HEK293 (cell line): Measurements from ENCODE around the gene PCNX3.

Experiments
- CTCF ChIA-PET: fragments of 350-600 bp; formaldehyde crosslinking; extraction: SDS; loops from one replicate; lab custom pipeline; 2021; ENCODE audit warnings: antibody characterized with exemption; lab: Yijun Ruan, JAX
- POLR2A ChIA-PET: fragments of 300-600 bp; formaldehyde crosslinking; extraction: SDS; loops from one replicate; lab custom pipeline; 2020; ENCODE audit warnings: antibody characterized with exemption, inconsistent platforms; lab: Yijun Ruan, JAX
- H3K27ac ChIP-seq: fragments of 200-500 bp; sonication (Bioruptor generic); 2 replicates; pipeline ENCODE4 v1.5.1; 2014; ENCODE audit warnings: low read depth, low read length, control low read depth, inconsistent platforms; ENCODE audit errors: extremely low read depth
- H3K36me3 ChIP-seq, 2 experiments: fragments of 200-500 bp in 1 of 2; sonication (Bioruptor generic) in 1 of 2; 1 replicate in 1 of 2; 2 replicates in 1 of 2; pipeline ENCODE4 v1.5.1; 2014 to 2017; ENCODE audit warnings: inconsistent platforms in 2 of 2, low read length in 2 of 2; ENCODE audit not compliant: control insufficient read depth in 2 of 2, insufficient read depth in 1 of 2
- H3K4me1 ChIP-seq: fragments of 200-500 bp; sonication (Bioruptor generic); 2 replicates; pipeline ENCODE4 v1.5.1; 2014; ENCODE audit warnings: mild to moderate bottlenecking, low read length, inconsistent platforms; ENCODE audit not compliant: control insufficient read depth, insufficient read depth
- H3K4me3 ChIP-seq: 2 replicates; pipeline ENCODE4 v1.5.1; 2011; ENCODE audit warnings: low read depth, mild to moderate bottlenecking, control low read depth, low read length, moderate library complexity
- H3K9me3 ChIP-seq: fragments of 200-500 bp; sonication (Bioruptor generic); 2 replicates; pipeline ENCODE4 v1.5.1; 2014; ENCODE audit warnings: low read depth, low read length, inconsistent platforms; ENCODE audit not compliant: control insufficient read depth, insufficient read depth
- EGR2 ChIP-seq: fragments of 450-650 bp; formaldehyde crosslinking; IDR thresholded peaks from 2 replicates; pipeline ENCODE4 v1.5.1; 2016; ENCODE audit warnings: low read depth, missing biosample characterization, missing genetic modification characterization
- GLIS1 ChIP-seq: fragments of 450-650 bp; formaldehyde crosslinking; IDR thresholded peaks from 2 replicates; pipeline ENCODE4 v1.5.1; 2016; ENCODE audit warnings: missing biosample characterization, missing genetic modification characterization
- KLF1 ChIP-seq: fragments of 450-650 bp; formaldehyde crosslinking; IDR thresholded peaks from 2 replicates; pipeline ENCODE4 v1.5.1; 2016; ENCODE audit warnings: missing biosample characterization, missing genetic modification characterization
- KLF8 ChIP-seq: fragments of 450-650 bp; formaldehyde crosslinking; IDR thresholded peaks from 2 replicates; pipeline ENCODE4 v1.5.1; 2016; ENCODE audit warnings: missing biosample characterization, missing genetic modification characterization
- OSR2 ChIP-seq: fragments of 450-650 bp; formaldehyde crosslinking; IDR thresholded peaks from 2 replicates; pipeline ENCODE4 v1.5.1; 2016; ENCODE audit warnings: missing biosample characterization, missing genetic modification characterization
- SP2 ChIP-seq: fragments of 450-650 bp; formaldehyde crosslinking; IDR thresholded peaks from 2 replicates; pipeline ENCODE4 v1.5.1; 2016; ENCODE audit warnings: missing biosample characterization, missing genetic modification characterization
- SP3 ChIP-seq: fragments of 450-650 bp; formaldehyde crosslinking; IDR thresholded peaks from 2 replicates; pipeline ENCODE4 v1.5.1; 2016; ENCODE audit warnings: missing biosample characterization, missing genetic modification characterization
- ZBTB20 ChIP-seq: fragments of 450-650 bp; formaldehyde crosslinking; IDR thresholded peaks from 2 replicates; pipeline ENCODE4 v1.5.1; 2016; ENCODE audit warnings: missing biosample characterization, missing genetic modification characterization
- ZNF133 ChIP-seq: fragments of 450-650 bp; formaldehyde crosslinking; IDR thresholded peaks from 2 replicates; pipeline ENCODE4 v1.5.1; 2016; ENCODE audit warnings: missing biosample characterization, missing genetic modification characterization
- ZNF138 ChIP-seq: fragments of 450-650 bp; formaldehyde crosslinking; IDR thresholded peaks from 2 replicates; pipeline ENCODE4 v1.5.1; 2016; ENCODE audit warnings: missing biosample characterization, missing genetic modification characterization, borderline replicate concordance
- ZNF140 ChIP-seq: fragments of 450-650 bp; formaldehyde crosslinking; IDR thresholded peaks from 2 replicates; pipeline ENCODE4 v1.5.1; 2016; ENCODE audit warnings: missing biosample characterization, missing genetic modification characterization
- ZNF366 ChIP-seq: fragments of 450-650 bp; formaldehyde crosslinking; conservative IDR thresholded peaks from 2 replicates; pipeline ENCODE4 v1.5.1; 2016; ENCODE audit warnings: missing biosample characterization, missing genetic modification characterization
- TF ChIP-seq, protein P1 (sequence below): fragments of 450-650 bp; formaldehyde crosslinking; IDR thresholded peaks from 2 replicates; pipeline ENCODE4 v1.5.1; 2016; ENCODE audit warnings: missing biosample characterization, missing genetic modification characterization
- TF ChIP-seq, protein P2 (sequence below): fragments of 450-650 bp; formaldehyde crosslinking; IDR thresholded peaks from 2 replicates; pipeline ENCODE4 v1.5.1; 2016; ENCODE audit warnings: missing biosample characterization, missing genetic modification characterization, low read depth
- TF ChIP-seq, protein P3 (sequence below): fragments of 450-650 bp; formaldehyde crosslinking; IDR thresholded peaks from 2 replicates; pipeline ENCODE4 v1.5.0; 2017; ENCODE audit warnings: missing biosample characterization, missing genetic modification characterization, borderline replicate concordance
- TF ChIP-seq, protein P4 (sequence below): fragments of 450-650 bp; formaldehyde crosslinking; IDR thresholded peaks from 2 replicates; pipeline ENCODE4 v1.5.1; 2016; ENCODE audit warnings: missing biosample characterization, missing genetic modification characterization

PCNX3 gene

DNA sequence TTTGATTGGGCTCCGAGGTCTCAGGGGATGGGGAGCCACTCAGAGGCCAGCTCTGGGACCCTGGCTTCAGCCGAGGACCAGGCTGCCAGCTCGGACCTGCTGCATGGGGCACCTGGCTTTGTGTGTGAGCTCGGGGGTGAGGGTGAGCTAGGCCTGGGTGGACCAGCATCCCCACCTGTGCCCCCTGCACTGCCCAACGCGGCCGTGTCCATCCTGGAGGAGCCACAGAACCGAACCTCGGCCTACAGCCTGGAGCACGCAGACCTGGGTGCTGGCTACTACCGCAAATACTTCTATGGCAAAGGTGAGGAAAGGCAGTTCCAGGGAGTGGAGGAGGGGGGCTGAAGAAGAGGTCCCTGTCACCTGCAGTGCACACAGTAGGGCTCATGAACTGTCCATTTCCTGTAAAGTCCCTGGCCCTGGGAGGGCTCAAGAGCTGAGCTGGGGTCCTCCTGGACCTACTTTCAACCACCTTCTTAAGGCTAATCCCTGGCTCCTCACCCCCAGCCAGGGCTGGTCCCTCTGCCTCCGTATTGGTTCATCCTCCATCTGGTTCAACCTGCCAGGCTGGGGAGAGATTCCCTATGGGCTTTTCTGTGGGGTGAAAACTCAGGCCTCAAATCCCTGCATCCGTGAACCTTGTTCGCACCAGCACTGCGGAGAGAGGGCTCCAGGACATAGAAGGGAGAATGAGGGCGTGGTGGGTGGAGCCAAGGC, 25.9 kb downstream of the PCNX3 start:
- ChIA-PET CTCF (interaction anchor here (0.6 to 0.8 kb wide), 3 partner anchors 87 to 138 kb away, joined by 3 read pairs; no protein-coding TSS in a partner anchor), POLR2A (interaction anchor here (1.3 to 2.0 kb wide), 3 partner anchors 10 to 26 kb away, joined by 4 to 9 read pairs (median 5); partner anchors contain the start of gene PCNX3)
- Histone ChIP-seq H3K4me3 (no peak overlapping the region), H3K4me1 (no peaks in the 10 kb centered on the region), H3K27ac (no peak overlapping the region), H3K36me3 (peaks cover 0 to 48% of the 10 kb centered on the region in 2 experiments; a peak in 1 of 3 replicates), H3K9me3 (no peaks in the 10 kb centered on the region)
- TF ChIP-seq ZNF138 (tag by site-specific recombination) (no peak), ZNF366 (tag by site-specific recombination) (no peak)
- TF ChIP-seq, protein P1, sequence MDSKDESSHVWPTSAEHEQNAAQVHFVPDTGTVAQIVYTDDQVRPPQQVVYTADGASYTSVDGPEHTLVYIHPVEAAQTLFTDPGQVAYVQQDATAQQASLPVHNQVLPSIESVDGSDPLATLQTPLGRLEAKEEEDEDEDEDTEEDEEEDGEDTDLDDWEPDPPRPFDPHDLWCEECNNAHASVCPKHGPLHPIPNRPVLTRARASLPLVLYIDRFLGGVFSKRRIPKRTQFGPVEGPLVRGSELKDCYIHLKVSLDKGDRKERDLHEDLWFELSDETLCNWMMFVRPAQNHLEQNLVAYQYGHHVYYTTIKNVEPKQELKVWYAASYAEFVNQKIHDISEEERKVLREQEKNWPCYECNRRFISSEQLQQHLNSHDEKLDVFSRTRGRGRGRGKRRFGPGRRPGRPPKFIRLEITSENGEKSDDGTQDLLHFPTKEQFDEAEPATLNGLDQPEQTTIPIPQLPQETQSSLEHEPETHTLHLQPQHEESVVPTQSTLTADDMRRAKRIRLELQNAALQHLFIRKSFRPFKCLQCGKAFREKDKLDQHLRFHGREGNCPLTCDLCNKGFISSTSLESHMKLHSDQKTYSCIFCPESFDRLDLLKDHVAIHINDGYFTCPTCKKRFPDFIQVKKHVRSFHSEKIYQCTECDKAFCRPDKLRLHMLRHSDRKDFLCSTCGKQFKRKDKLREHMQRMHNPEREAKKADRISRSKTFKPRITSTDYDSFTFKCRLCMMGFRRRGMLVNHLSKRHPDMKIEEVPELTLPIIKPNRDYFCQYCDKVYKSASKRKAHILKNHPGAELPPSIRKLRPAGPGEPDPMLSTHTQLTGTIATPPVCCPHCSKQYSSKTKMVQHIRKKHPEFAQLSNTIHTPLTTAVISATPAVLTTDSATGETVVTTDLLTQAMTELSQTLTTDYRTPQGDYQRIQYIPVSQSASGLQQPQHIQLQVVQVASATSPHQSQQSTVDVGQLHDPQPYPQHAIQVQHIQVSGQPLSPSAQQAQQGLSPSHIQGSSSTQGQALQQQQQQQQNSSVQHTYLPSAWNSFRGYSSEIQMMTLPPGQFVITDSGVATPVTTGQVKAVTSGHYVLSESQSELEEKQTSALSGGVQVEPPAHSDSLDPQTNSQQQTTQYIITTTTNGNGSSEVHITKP (tag by site-specific recombination) = peak; percentile 44

DNA sequence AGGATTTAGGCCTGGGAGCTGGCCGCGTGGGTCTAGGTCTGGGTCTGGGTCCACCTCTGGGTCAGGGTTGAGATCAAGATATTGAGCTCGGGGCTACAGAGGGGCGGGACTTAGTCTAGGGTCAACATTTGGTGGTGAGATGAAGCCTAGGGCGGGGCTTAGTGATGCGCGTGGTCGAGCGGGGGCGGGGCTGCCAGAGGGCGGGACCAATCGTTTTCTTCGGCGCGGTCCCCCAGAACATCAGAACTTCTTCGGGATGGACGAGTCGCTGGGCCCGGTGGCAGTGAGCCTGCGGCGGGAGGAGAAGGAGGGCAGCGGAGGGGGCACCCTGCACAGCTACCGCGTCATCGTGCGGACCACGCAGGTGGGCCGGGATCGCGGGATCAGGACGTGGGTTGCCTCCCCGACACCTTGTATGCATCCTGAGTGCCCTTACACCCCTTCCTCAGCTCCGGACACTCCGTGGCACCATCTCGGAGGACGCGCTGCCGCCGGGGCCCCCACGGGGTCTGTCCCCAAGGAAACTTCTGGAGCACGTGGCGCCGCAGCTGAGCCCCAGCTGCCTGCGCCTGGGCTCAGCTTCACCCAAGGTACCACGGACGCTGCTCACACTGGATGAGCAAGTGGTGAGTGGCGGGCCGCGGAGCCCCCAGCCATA, 26.6 kb downstream of the PCNX3 start:
- no peak overlapping the region for H3K4me3 ChIP-seq
- no peaks in the 10 kb centered on the region for H3K9me3 ChIP-seq
- 0 out of 2 replicates have a peak, but pooled peaks have one; percentile 37 for TF ChIP-seq KLF8
- no peak for TF ChIP-seq ZNF133 (tag by site-specific recombination)
- TF ChIP-seq SP2 = peak; percentile 41
- H3K36me3 ChIP-seq = peaks cover 0 to 42% of the 10 kb centered on the region in 2 experiments; a peak in 1 of 3 replicates
- no peak overlapping the region for H3K27ac ChIP-seq
- ChIA-PET CTCF (interaction anchor here (0.7 to 0.8 kb wide), 3 partner anchors 16 to 138 kb away, joined by 3 to 6 read pairs (median 3); no protein-coding TSS in a partner anchor), POLR2A (interaction anchor here (0.6 to 2.0 kb wide), 4 partner anchors 10 to 498 kb away, joined by 4 to 9 read pairs (median 4); partner anchors contain the start of gene PCNX3)
- H3K4me1 ChIP-seq = no peaks in the 10 kb centered on the region

DNA sequence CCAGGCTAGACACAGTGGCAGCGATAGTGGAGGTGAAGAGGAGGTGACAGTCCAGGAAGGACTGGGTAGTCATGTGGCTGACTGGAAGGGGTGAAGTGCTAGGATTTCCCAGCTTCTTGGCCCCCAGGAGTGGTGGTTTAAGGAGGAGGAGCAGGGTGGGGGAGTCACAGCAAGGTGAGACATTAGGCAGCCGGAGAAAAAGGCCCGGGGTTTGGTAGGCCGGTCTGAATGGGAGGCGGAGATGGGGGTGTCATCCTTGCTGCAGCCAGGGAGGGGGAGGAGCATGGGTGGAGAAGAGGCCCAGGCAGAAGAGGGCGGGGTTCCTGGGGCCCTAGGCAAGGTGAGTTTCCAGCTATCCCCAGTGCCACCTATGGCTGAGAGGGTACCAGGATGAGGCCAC, 28.4 kb downstream of the PCNX3 start:
- H3K27ac ChIP-seq = no peak overlapping the region
- CTCF ChIA-PET = interaction anchor here (0.7 to 1.2 kb wide), 2 partner anchors 379 to 446 kb away, joined by 4 to 5 read pairs; no protein-coding TSS in a partner anchor
- no peak overlapping the region for H3K4me3 ChIP-seq
- peaks cover 0 to 45% of the 10 kb centered on the region in 2 experiments; a peak in 1 of 3 replicates for H3K36me3 ChIP-seq
- H3K9me3 ChIP-seq = no peaks in the 10 kb centered on the region
- no peaks in the 10 kb centered on the region for H3K4me1 ChIP-seq
- POLR2A ChIA-PET = interaction anchor here (1.0 to 1.8 kb wide), 3 partner anchors 9 to 311 kb away, joined by 3 to 8 read pairs (median 3); partner anchors contain the start of gene RELA
- TF ChIP-seq KLF1 (tag by site-specific recombination) (peak; percentile 52), GLIS1 (tag by site-specific recombination) (peak; percentile 76), SP3 (tag by site-specific recombination) (peak; percentile 50), ZNF140 (no peak), EGR2 (tag by site-specific recombination) (peak; percentile 36; the same call in 1 of the 2 replicates), SP2 (peak; percentile 32), OSR2 (no peak), ZBTB20 (tag by site-specific recombination) (no peak)
- TF ChIP-seq, protein P2, sequence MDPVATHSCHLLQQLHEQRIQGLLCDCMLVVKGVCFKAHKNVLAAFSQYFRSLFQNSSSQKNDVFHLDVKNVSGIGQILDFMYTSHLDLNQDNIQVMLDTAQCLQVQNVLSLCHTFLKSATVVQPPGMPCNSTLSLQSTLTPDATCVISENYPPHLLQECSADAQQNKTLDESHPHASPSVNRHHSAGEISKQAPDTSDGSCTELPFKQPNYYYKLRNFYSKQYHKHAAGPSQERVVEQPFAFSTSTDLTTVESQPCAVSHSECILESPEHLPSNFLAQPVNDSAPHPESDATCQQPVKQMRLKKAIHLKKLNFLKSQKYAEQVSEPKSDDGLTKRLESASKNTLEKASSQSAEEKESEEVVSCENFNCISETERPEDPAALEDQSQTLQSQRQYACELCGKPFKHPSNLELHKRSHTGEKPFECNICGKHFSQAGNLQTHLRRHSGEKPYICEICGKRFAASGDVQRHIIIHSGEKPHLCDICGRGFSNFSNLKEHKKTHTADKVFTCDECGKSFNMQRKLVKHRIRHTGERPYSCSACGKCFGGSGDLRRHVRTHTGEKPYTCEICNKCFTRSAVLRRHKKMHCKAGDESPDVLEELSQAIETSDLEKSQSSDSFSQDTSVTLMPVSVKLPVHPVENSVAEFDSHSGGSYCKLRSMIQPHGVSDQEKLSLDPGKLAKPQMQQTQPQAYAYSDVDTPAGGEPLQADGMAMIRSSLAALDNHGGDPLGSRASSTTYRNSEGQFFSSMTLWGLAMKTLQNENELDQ (tag by site-specific recombination) = no peak
- TF ChIP-seq, protein P3, sequence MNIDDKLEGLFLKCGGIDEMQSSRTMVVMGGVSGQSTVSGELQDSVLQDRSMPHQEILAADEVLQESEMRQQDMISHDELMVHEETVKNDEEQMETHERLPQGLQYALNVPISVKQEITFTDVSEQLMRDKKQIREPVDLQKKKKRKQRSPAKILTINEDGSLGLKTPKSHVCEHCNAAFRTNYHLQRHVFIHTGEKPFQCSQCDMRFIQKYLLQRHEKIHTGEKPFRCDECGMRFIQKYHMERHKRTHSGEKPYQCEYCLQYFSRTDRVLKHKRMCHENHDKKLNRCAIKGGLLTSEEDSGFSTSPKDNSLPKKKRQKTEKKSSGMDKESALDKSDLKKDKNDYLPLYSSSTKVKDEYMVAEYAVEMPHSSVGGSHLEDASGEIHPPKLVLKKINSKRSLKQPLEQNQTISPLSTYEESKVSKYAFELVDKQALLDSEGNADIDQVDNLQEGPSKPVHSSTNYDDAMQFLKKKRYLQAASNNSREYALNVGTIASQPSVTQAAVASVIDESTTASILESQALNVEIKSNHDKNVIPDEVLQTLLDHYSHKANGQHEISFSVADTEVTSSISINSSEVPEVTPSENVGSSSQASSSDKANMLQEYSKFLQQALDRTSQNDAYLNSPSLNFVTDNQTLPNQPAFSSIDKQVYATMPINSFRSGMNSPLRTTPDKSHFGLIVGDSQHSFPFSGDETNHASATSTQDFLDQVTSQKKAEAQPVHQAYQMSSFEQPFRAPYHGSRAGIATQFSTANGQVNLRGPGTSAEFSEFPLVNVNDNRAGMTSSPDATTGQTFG (tag by site-specific recombination) = no peak
- TF ChIP-seq, protein P4, sequence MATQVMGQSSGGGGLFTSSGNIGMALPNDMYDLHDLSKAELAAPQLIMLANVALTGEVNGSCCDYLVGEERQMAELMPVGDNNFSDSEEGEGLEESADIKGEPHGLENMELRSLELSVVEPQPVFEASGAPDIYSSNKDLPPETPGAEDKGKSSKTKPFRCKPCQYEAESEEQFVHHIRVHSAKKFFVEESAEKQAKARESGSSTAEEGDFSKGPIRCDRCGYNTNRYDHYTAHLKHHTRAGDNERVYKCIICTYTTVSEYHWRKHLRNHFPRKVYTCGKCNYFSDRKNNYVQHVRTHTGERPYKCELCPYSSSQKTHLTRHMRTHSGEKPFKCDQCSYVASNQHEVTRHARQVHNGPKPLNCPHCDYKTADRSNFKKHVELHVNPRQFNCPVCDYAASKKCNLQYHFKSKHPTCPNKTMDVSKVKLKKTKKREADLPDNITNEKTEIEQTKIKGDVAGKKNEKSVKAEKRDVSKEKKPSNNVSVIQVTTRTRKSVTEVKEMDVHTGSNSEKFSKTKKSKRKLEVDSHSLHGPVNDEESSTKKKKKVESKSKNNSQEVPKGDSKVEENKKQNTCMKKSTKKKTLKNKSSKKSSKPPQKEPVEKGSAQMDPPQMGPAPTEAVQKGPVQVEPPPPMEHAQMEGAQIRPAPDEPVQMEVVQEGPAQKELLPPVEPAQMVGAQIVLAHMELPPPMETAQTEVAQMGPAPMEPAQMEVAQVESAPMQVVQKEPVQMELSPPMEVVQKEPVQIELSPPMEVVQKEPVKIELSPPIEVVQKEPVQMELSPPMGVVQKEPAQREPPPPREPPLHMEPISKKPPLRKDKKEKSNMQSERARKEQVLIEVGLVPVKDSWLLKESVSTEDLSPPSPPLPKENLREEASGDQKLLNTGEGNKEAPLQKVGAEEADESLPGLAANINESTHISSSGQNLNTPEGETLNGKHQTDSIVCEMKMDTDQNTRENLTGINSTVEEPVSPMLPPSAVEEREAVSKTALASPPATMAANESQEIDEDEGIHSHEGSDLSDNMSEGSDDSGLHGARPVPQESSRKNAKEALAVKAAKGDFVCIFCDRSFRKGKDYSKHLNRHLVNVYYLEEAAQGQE (tag by site-specific recombination) = no peak
